ENCODE data around the gene GPC5.

The GPC5 gene

DNA sequence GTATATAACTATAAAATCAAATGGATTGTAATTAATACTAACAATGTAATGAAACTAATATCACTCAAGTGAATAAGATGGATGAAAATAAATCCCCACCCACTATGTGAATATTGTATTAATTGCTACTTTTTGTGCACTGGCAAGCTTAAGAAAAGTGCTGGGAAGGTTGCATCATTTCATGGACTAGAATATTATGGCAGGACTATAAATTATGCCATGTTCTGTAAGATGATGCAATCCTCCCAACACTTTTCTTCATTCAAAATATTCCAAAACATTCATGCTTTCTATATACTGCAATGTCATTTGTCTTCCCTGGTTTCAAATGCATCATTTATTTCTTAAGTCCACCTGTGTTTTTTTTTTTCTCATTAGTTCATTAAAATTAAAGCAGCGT, 1370.6 kb downstream of the GPC5 start:
- H3K27me3 ChIP-seq (ENCODE audit: low read depth, low read length), result no peaks in the 10 kb centered on the region
- H3K4me3 ChIP-seq (ENCODE audit: low read depth in 1 of 2, low read length in 2 of 2), result no peak overlapping the region
- H3K36me3 ChIP-seq (ENCODE audit: control insufficient read depth in 1 of 2, insufficient read depth in 2 of 2, low read length in 2 of 2), result no peaks in the 10 kb centered on the region
- H3K27ac ChIP-seq (ENCODE audit: low read length), result no peak overlapping the region
- no peaks in the 10 kb centered on the region for H3K9me3 ChIP-seq (ENCODE audit: control insufficient read depth in 1 of 2, low read length in 2 of 2)
- no peaks in the 10 kb centered on the region for H3K4me1 ChIP-seq (ENCODE audit: control insufficient read depth in 1 of 2, insufficient read depth in 2 of 2, low read length in 2 of 2)

DNA sequence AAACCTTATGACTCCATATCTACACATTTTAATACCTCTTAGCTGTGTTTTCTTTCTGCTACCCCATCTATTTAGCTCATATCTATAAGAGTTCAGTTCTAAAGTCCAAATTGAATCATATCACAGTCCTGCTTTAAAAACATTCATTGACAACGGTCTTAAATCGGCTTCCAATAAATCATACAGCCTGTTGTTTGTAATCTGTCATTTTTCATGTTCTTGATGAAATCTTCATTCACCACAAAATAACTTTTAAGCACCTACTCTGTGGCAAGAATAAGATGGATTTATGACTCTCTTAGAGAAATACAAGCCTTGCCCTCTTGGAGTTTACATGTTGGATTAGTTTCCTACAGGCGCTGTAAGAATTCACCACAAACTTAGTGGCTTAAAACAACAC, 1377.2 kb downstream of the GPC5 start:
- Histone ChIP-seq H3K9me3 (ENCODE audit: control insufficient read depth in 1 of 2, low read length in 2 of 2) (no peaks in the 10 kb centered on the region), H3K4me3 (ENCODE audit: low read depth in 1 of 2, low read length in 2 of 2) (no peak overlapping the region), H3K36me3 (ENCODE audit: control insufficient read depth in 1 of 2, insufficient read depth in 2 of 2, low read length in 2 of 2) (no peaks in the 10 kb centered on the region), H3K27me3 (ENCODE audit: low read depth, low read length) (no peaks in the 10 kb centered on the region), H3K4me1 (ENCODE audit: control insufficient read depth in 1 of 2, insufficient read depth in 2 of 2, low read length in 2 of 2) (no peaks in the 10 kb centered on the region), H3K27ac (ENCODE audit: low read length) (no peak overlapping the region)

DNA sequence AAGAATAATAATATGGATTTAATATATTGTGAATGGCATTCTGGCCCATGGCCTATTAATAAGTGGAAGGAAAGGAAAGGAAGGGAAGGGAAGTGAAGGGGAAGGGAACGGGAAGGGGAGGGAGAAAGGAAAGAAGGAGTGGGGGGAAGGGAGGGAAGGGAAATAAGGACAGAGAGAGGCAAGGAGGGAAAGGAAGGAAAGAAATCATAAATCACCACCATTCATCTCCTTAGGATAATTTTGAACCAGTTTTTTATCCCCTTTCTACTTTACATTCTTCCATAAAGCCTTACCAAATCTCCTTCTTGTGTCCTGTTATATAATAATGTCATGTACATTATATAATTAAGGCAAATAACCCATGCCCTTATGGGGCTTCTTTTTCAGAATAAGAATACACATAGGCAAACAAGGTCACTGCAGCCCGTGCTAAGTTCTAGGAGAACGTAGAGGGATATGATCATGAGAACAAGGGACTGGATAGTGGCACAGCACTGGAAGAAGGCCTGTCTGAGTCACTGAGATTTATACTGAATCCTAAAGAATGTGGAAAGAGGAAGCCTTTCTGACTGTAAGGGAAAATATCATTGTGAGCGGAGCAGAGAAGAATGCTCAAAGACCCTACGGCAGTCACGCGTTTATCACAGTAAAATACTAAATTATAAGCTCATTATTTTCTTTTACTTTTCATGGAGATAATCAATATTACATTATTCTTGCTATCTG, 1383.7 kb downstream of the GPC5 start:
- no peak overlapping the region for H3K4me3 ChIP-seq (ENCODE audit: low read depth in 1 of 2, low read length in 2 of 2)
- H3K9me3 ChIP-seq (ENCODE audit: control insufficient read depth in 1 of 2, low read length in 2 of 2), result no peaks in the 10 kb centered on the region
- H3K36me3 ChIP-seq (ENCODE audit: control insufficient read depth in 1 of 2, insufficient read depth in 2 of 2, low read length in 2 of 2), result no peaks in the 10 kb centered on the region
- no peaks in the 10 kb centered on the region for H3K27me3 ChIP-seq (ENCODE audit: low read depth, low read length)
- no peaks in the 10 kb centered on the region for H3K4me1 ChIP-seq (ENCODE audit: control insufficient read depth in 1 of 2, insufficient read depth in 2 of 2, low read length in 2 of 2)
- no peak overlapping the region for H3K27ac ChIP-seq (ENCODE audit: low read length)

DNA sequence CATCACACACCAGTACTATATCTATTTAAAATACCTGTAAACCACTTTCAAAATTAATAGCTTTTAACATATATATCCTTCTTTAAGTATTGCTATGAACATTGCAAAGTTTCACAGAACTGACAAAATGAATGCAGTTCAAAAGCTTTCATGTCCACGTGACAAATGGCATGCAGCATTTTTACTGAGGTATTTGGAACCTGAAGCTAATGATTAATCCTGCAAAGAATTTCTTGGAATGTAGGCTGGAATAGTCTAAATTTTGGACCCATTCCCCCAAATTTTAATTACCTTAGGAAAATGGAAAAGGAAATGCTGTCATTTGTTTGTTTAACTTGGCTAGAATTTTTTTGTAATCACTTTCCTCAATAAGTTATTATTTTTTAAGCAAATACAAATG, 1404.4 kb downstream of the GPC5 start:
- H3K9me3 ChIP-seq (ENCODE audit: control insufficient read depth in 1 of 2, low read length in 2 of 2), result no peaks in the 10 kb centered on the region
- H3K27ac ChIP-seq (ENCODE audit: low read length), result no peak overlapping the region
- H3K4me3 ChIP-seq (ENCODE audit: low read depth in 1 of 2, low read length in 2 of 2), result no peak overlapping the region
- no peaks in the 10 kb centered on the region for H3K27me3 ChIP-seq (ENCODE audit: low read depth, low read length)
- no peaks in the 10 kb centered on the region for H3K36me3 ChIP-seq (ENCODE audit: control insufficient read depth in 1 of 2, insufficient read depth in 2 of 2, low read length in 2 of 2)
- no peaks in the 10 kb centered on the region for H3K4me1 ChIP-seq (ENCODE audit: control insufficient read depth in 1 of 2, insufficient read depth in 2 of 2, low read length in 2 of 2)

DNA sequence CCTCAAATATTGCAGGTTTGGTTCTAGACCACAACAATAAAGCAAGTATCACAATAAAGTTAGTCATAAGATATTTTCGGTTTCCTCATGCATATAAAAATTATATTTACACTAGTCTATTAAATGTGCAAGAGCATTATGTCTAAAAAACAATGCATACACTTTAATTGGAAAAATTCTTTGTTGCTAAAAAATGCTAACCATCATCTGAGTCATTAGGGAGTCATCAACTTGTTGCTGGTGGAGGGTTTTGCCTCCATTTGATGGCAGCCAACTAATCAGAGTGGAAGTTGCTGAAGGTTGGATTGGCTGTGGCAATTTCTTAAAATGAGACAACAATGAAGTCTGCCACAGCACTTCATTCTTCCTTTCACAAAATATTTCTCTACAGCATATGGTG, 1405.9 kb downstream of the GPC5 start:
- no peaks in the 10 kb centered on the region for H3K36me3 ChIP-seq (ENCODE audit: control insufficient read depth in 1 of 2, insufficient read depth in 2 of 2, low read length in 2 of 2)
- no peak overlapping the region for H3K27ac ChIP-seq (ENCODE audit: low read length)
- no peaks in the 10 kb centered on the region for H3K4me1 ChIP-seq (ENCODE audit: control insufficient read depth in 1 of 2, insufficient read depth in 2 of 2, low read length in 2 of 2)
- no peak overlapping the region for H3K4me3 ChIP-seq (ENCODE audit: low read depth in 1 of 2, low read length in 2 of 2)
- no peaks in the 10 kb centered on the region for H3K9me3 ChIP-seq (ENCODE audit: control insufficient read depth in 1 of 2, low read length in 2 of 2)
- H3K27me3 ChIP-seq (ENCODE audit: low read depth, low read length), result no peaks in the 10 kb centered on the region

DNA sequence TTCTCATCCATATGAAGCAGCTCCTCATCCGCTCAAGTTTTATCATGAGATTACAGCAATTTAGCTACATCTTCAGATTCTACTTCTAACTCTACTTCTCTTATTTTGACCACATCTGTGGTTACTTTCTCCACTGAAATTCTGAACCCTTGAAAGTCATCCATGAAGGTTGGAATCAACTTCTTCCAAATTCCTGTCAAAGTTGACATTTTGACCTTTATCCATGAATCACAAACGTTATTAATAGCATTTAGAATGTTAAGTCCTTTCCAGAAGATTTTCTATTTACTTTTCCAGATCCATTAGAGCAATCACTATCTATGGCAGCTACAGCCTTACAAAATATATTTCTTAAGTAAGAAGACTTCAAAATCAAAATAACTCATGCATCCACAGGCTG, 1406.5 kb downstream of the GPC5 start:
- Histone ChIP-seq H3K36me3 (ENCODE audit: control insufficient read depth in 1 of 2, insufficient read depth in 2 of 2, low read length in 2 of 2) (no peaks in the 10 kb centered on the region), H3K9me3 (ENCODE audit: control insufficient read depth in 1 of 2, low read length in 2 of 2) (no peaks in the 10 kb centered on the region), H3K27ac (ENCODE audit: low read length) (no peak overlapping the region), H3K27me3 (ENCODE audit: low read depth, low read length) (no peaks in the 10 kb centered on the region), H3K4me3 (ENCODE audit: low read depth in 1 of 2, low read length in 2 of 2) (no peak overlapping the region), H3K4me1 (ENCODE audit: control insufficient read depth in 1 of 2, insufficient read depth in 2 of 2, low read length in 2 of 2) (no peaks in the 10 kb centered on the region)

DNA sequence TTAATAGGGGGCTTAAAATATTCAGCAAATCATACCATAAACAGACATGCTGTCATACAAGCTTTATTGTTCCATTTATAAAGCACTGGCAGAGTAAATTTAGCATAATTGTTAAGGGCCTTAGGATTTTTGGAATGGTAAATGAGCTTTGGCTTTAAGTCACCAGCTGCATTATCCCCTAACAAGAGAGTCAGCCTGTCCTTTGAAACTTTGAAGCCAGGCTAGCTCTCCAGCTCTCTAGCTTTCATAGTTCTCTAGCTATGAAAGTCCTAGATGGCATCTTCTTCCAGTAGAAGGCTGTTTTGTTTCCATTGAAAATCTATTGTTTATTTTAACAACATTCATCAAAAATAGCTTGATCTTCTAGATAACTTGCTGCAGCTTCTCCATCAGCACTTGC, 1407.3 kb downstream of the GPC5 start:
- peak overlapping the region; percentile 39 to 54 for H3K4me3 ChIP-seq (ENCODE audit: low read depth in 1 of 2, low read length in 2 of 2)
- H3K27me3 ChIP-seq (ENCODE audit: low read depth, low read length), result no peaks in the 10 kb centered on the region
- H3K9me3 ChIP-seq (ENCODE audit: control insufficient read depth in 1 of 2, low read length in 2 of 2), result no peaks in the 10 kb centered on the region
- peak overlapping the region; percentile 19 for H3K27ac ChIP-seq (ENCODE audit: low read length)
- H3K36me3 ChIP-seq (ENCODE audit: control insufficient read depth in 1 of 2, insufficient read depth in 2 of 2, low read length in 2 of 2), result no peaks in the 10 kb centered on the region
- no peaks in the 10 kb centered on the region for H3K4me1 ChIP-seq (ENCODE audit: control insufficient read depth in 1 of 2, insufficient read depth in 2 of 2, low read length in 2 of 2)

DNA sequence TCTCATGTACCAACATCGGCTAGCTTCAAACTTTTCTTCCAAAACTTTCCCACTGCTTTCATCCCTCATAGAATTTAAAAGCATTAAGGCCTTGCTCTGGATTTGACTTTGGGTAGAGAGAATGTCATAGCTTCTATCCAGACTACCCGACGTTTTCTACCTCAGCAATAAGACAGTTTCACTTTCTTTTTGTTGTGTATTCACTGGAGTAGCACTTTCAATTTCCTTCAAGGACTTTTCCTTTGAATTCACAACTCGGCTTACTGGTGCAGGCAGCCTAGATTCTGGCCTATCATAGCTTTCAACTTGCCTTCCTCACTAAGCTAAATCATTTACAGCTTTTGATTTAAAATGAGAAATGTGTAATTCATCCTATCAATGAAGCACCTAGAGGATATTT, 1407.8 kb downstream of the GPC5 start:
- no peaks in the 10 kb centered on the region for H3K9me3 ChIP-seq (ENCODE audit: control insufficient read depth in 1 of 2, low read length in 2 of 2)
- H3K4me3 ChIP-seq (ENCODE audit: low read depth in 1 of 2, low read length in 2 of 2), result peak overlapping the region; percentile 39 to 54
- H3K27me3 ChIP-seq (ENCODE audit: low read depth, low read length), result no peaks in the 10 kb centered on the region
- H3K4me1 ChIP-seq (ENCODE audit: control insufficient read depth in 1 of 2, insufficient read depth in 2 of 2, low read length in 2 of 2), result no peaks in the 10 kb centered on the region
- peak overlapping the region; percentile 19 for H3K27ac ChIP-seq (ENCODE audit: low read length)
- no peaks in the 10 kb centered on the region for H3K36me3 ChIP-seq (ENCODE audit: control insufficient read depth in 1 of 2, insufficient read depth in 2 of 2, low read length in 2 of 2)

DNA sequence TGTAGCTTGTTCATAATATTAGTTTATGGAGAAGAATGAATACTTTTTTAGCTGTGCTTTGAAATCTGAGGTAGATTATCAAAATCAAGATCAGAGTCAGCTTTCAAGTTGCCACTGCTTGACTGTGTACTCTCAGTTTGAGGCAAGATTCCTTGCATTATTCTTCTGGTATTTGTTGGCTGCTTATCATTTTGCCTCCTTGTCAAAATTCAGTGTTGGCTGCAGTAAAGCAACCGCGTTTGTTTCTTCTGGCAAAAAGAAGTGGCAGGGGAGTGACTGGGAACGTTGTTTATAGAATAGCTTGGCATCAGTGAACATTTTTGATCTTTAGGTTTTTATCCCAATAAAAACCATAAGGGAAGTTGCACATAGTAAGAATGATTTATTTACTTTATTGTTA, 1408.9 kb downstream of the GPC5 start:
- Histone ChIP-seq H3K27ac (ENCODE audit: low read length) (no peak overlapping the region), H3K9me3 (ENCODE audit: control insufficient read depth in 1 of 2, low read length in 2 of 2) (no peaks in the 10 kb centered on the region), H3K4me3 (ENCODE audit: low read depth in 1 of 2, low read length in 2 of 2) (no peak overlapping the region), H3K27me3 (ENCODE audit: low read depth, low read length) (no peaks in the 10 kb centered on the region), H3K4me1 (ENCODE audit: control insufficient read depth in 1 of 2, insufficient read depth in 2 of 2, low read length in 2 of 2) (no peaks in the 10 kb centered on the region), H3K36me3 (ENCODE audit: control insufficient read depth in 1 of 2, insufficient read depth in 2 of 2, low read length in 2 of 2) (no peaks in the 10 kb centered on the region)

DNA sequence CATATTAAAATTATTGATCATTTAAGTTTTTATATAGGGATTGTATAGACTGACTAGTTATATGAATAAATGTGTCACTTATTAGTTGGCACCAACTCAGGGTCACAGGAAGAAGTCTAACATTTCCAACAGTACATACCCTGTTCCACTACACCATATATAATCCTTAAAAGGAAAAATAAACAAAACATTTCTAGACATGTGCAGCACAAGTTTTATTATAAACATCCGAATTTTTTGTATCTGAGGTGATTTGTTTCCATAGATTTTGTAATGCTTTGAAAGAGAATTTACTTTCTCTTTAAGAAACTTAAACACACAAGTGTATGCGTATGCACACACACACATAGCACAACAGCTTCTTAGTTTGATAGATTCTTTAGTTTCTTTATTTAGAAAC, 1409.5 kb downstream of the GPC5 start:
- Histone ChIP-seq H3K36me3 (ENCODE audit: control insufficient read depth in 1 of 2, insufficient read depth in 2 of 2, low read length in 2 of 2) (no peaks in the 10 kb centered on the region), H3K27ac (ENCODE audit: low read length) (no peak overlapping the region)

DNA sequence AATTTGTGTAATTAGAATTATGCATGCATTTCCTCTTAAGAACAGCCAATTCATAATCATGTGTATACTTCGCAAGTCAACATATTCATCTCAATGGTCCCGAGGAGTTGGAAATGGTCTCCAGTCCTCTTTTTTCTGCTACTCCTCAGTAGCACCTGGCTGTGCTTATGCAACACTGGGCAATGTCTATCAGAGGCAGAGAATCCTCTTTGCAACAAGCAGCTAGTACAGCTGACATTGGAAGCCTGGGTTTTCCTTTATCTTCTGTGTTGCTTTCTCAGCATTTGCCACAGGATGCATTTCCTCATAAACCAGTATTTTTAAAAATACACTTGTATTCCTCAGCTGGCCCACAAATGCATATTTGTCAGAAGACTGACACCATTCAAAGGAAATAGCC, 1422.9 kb downstream of the GPC5 start:
- Histone ChIP-seq H3K36me3 (ENCODE audit: control insufficient read depth in 1 of 2, insufficient read depth in 2 of 2, low read length in 2 of 2) (no peaks in the 10 kb centered on the region), H3K27me3 (ENCODE audit: low read depth, low read length) (no peaks in the 10 kb centered on the region), H3K27ac (ENCODE audit: low read length) (no peak overlapping the region), H3K4me1 (ENCODE audit: control insufficient read depth in 1 of 2, insufficient read depth in 2 of 2, low read length in 2 of 2) (no peaks in the 10 kb centered on the region), H3K4me3 (ENCODE audit: low read depth in 1 of 2, low read length in 2 of 2) (no peak overlapping the region), H3K9me3 (ENCODE audit: control insufficient read depth in 1 of 2, low read length in 2 of 2) (no peaks in the 10 kb centered on the region)

More for the DNA sequence above, 1409.5 kb downstream of the GPC5 start:
- no peaks in the 10 kb centered on the region for H3K27me3 ChIP-seq (ENCODE audit: low read depth, low read length)
- H3K4me3 ChIP-seq (ENCODE audit: low read depth in 1 of 2, low read length in 2 of 2), result no peak overlapping the region
- no peaks in the 10 kb centered on the region for H3K9me3 ChIP-seq (ENCODE audit: control insufficient read depth in 1 of 2, low read length in 2 of 2)
- H3K4me1 ChIP-seq (ENCODE audit: control insufficient read depth in 1 of 2, insufficient read depth in 2 of 2, low read length in 2 of 2), result no peaks in the 10 kb centered on the region

DNA sequence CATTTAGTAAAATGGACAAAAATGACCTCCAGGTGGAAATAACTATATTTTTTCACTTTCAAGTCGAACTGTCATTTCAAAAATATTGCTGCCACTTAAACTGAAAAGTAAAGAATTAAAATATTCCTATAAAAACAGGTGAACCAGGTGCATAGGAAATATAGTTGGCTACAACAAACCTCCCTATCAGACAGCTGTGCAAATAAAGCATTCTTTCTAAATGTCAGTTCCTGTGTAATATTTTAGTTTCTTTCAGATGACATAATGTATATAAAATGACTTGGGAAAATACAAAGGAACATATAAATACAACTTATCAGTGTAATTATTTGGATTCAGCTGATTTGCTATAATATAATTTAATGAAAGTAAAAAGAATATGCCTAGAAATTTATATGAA, 1424.6 kb downstream of the GPC5 start:
- H3K27ac ChIP-seq (ENCODE audit: low read length), result no peak overlapping the region
- no peak overlapping the region for H3K4me3 ChIP-seq (ENCODE audit: low read depth in 1 of 2, low read length in 2 of 2)
- H3K36me3 ChIP-seq (ENCODE audit: control insufficient read depth in 1 of 2, insufficient read depth in 2 of 2, low read length in 2 of 2), result no peaks in the 10 kb centered on the region
- H3K27me3 ChIP-seq (ENCODE audit: low read depth, low read length), result no peaks in the 10 kb centered on the region
- H3K9me3 ChIP-seq (ENCODE audit: control insufficient read depth in 1 of 2, low read length in 2 of 2), result peaks cover 0 to 3% of the 10 kb centered on the region in 2 donors
- H3K4me1 ChIP-seq (ENCODE audit: control insufficient read depth in 1 of 2, insufficient read depth in 2 of 2, low read length in 2 of 2), result no peaks in the 10 kb centered on the region
